Measurements from ENCODE around the gene GABRR2.

GRCh38 chr6:89315249-89315885 is at the start of gene GABRR2:
- TF ChIP-seq CTCF (IDR thresholded peaks at IDR 0.05) (no peak), POLR2AphosphoS5 (IDR thresholded peaks at IDR 0.05) (no peak), EP300 (IDR thresholded peaks at IDR 0.05) (no peak), POLR2A (IDR thresholded peaks at IDR 0.05) (no peak)
